HEK293T (cell line): ENCODE results near the gene KRT3.

Experiments used
- BHLHE40 ChIP-seq: fragments of 450-650 bp; IDR thresholded peaks from 2 replicates; pipeline ENCODE4 v1.6.1; 2016; ENCODE audit warnings: mild to moderate bottlenecking, moderate library complexity, borderline replicate concordance
- CTBP1 ChIP-seq: fragments of 450-650 bp; IDR thresholded peaks from 2 replicates; pipeline ENCODE4 v1.6.1; 2016; ENCODE audit warnings: borderline replicate concordance
- ELF4 ChIP-seq: fragments of 450-650 bp; IDR thresholded peaks from 2 replicates; pipeline ENCODE4 v1.6.1; 2017; ENCODE audit warnings: antibody characterized with exemption
- FOXA1 ChIP-seq: fragments of 450-650 bp; IDR thresholded peaks from 2 replicates; pipeline ENCODE4 v1.6.1; 2016; ENCODE audit warnings: mild to moderate bottlenecking
- FOXK2 ChIP-seq: fragments of 450-650 bp; IDR thresholded peaks from 2 replicates; pipeline ENCODE4 v1.6.1; 2016; ENCODE audit warnings: mild to moderate bottlenecking
- FOXM1 ChIP-seq: fragments of 450-650 bp; IDR thresholded peaks from 2 replicates; pipeline ENCODE4 v1.6.1; 2017; ENCODE audit warnings: mild to moderate bottlenecking, borderline replicate concordance
- HDGF ChIP-seq: fragments of 450-650 bp; IDR thresholded peaks from 2 replicates; pipeline ENCODE4 v1.6.1; 2017; ENCODE audit warnings: antibody characterized with exemption, borderline replicate concordance
- L3MBTL2 ChIP-seq: fragments of 450-650 bp; conservative IDR thresholded peaks from 2 replicates; pipeline ENCODE4 v1.6.1; 2016; ENCODE audit warnings: mild to moderate bottlenecking
- LEF1 ChIP-seq: fragments of 450-650 bp; IDR thresholded peaks from 2 replicates; pipeline ENCODE4 v1.6.1; 2017; ENCODE audit warnings: mild to moderate bottlenecking, borderline replicate concordance
- NFRKB ChIP-seq: fragments of 450-650 bp; IDR thresholded peaks from 2 replicates; pipeline ENCODE4 v1.6.1; 2016; ENCODE audit warnings: mild to moderate bottlenecking, moderate library complexity
- PKNOX1 ChIP-seq: fragments of 450-650 bp; IDR thresholded peaks from 2 replicates; pipeline ENCODE4 v1.6.1; 2016
- SP1 ChIP-seq: fragments of 450-650 bp; IDR thresholded peaks from 2 replicates; pipeline ENCODE4 v1.6.1; 2017
- SUZ12 ChIP-seq: fragments of 450-650 bp; IDR thresholded peaks from 2 replicates; pipeline ENCODE4 v1.6.1; 2016; ENCODE audit warnings: mild to moderate bottlenecking
- TARDBP ChIP-seq: fragments of 450-650 bp; IDR thresholded peaks from 2 replicates; pipeline ENCODE4 v1.6.1; 2016

- TF ChIP-seq HDGF (no peak), SP1 (no peak), FOXA1 (no peak), ELF4 (no peak), L3MBTL2 (no peak), NFRKB (no peak), SUZ12 (no peak), FOXM1 (no peak), PKNOX1 (no peak), BHLHE40 (no peak), TARDBP (no peak), CTBP1 (no peak), FOXK2 (no peak), LEF1 (no peak)
Measured at GRCh38 chr12:52818887-52819420, 23.0 kb upstream of the KRT3 start.
